GM18951 (cell line): Measurements from ENCODE around the gene UNC13C.

Experiments used
- POLR2A ChIP-seq: IDR thresholded peaks from 4 replicates; pipeline ENCODE4 v1.6.1; 2011; ENCODE audit warnings: mild to moderate bottlenecking; ENCODE audit not compliant: insufficient read length, insufficient read depth; ENCODE audit errors: extremely low read depth
- in situ Hi-C: fragments of 300-500 bp; cut with MboI; formaldehyde crosslinking; loops from one replicate; pipeline ENCODE4 v1.12.0; 2022; ENCODE audit warnings: low sequenced_read_pairs, mixed read lengths, inconsistent platforms; ENCODE audit not compliant: unreplicated experiment

Gene UNC13C

GRCh38 chr15:54559405-54560069 is 581.3 kb downstream of the UNC13C start:
- in situ Hi-C loops = no loop called here

DNA sequence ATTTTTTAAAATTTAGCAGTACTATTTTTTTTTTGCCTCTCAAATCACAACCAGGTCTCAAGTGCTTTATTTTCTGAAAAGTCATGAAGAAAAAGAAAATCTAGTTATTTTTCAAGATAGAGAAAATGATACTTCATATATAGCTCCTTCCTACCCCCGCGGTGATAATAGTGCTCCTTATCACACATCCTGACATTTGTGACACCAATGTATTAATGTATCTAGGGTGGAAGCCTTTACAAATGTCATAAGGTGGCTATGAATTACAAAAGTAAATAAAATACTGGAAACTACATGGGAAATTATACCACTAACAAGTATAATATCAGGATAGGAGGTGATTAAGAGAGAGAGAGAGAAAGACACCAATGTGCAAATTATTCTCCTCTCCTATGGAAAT is 582.2 kb downstream of the UNC13C start:
- in situ Hi-C loops = no loop called here

More at GRCh38 chr15:54559405-54560069, 581.3 kb downstream of the UNC13C start:
- TF ChIP-seq POLR2A = no peak

GRCh38 chr15:54564166-54564565 is 585.9 kb downstream of the UNC13C start:
- no peak for TF ChIP-seq POLR2A
- in situ Hi-C loops = no loop called here

More for the DNA sequence above, 582.2 kb downstream of the UNC13C start:
- TF ChIP-seq POLR2A = no peak

- TF ChIP-seq POLR2A = no peak
- in situ Hi-C loops = no loop called here
These were observed 588.4 kb downstream of the UNC13C start for GRCh38 chr15:54566654-54567053.

GRCh38 chr15:54567408-54568035 is 589.3 kb downstream of the UNC13C start:
- TF ChIP-seq POLR2A = no peak
- in situ Hi-C loops = no loop called here

GRCh38 chr15:54568381-54568780 is 590.1 kb downstream of the UNC13C start:
- TF ChIP-seq POLR2A = no peak
- in situ Hi-C loops = no loop called here

GRCh38 chr15:54571576-54571975 is 593.3 kb downstream of the UNC13C start:
- TF ChIP-seq POLR2A = no peak
- in situ Hi-C loops = no loop called here

DNA sequence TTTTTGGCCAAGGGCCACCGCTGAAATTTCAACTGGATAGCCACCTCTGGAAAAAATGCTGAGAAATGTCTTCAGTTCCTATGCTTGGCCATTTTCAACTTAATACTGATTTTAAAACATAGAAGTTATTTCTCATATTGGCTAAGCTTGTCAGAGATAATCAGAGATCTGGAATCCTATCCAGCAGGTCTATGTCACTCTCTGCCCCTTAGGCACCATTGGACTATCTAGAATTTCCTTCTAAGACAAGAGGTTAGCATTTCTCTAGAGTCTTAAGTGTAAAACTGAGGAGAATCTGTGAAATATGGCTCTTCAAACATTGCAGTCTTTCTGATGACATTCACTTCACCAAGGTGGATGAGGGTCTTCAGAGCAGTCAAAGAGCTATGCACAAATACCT is 597.3 kb downstream of the UNC13C start:
- no peak for TF ChIP-seq POLR2A
- in situ Hi-C loops = no loop called here

DNA sequence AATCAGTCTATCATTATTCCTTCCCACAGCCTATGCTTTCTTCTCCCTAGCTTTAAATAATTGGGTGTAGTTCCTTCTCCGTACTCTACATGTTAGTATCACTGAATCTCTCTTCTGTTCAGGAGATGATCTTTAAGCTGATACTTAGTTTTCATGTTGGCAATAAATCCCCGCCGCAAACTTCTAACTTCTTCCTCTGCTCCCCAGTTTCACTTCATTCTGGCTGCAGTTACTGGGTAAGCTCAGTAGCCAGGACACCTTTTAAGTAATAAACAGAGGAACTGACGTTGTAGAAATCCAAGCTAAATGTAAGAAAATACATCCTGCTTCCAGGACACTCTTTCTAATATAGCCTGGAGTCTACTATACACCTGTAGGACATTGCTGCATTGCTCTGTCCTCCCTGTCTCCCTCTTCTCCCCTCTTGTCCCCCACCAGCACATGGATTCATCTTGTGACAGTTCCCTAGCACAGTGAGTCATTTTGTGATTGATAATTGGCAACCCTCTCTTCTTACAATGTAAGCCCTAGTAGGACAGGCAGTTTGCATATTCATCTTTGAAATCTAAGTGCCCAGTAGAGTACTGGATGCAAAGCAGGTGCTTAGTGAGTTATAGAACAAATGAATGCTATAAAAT is 598.2 kb downstream of the UNC13C start:
- in situ Hi-C loops = no loop called here
- TF ChIP-seq POLR2A = no peak

- no peak for TF ChIP-seq POLR2A
- in situ Hi-C loops = no loop called here
These were observed 599.4 kb downstream of the UNC13C start for GRCh38 chr15:54577476-54578250.

- in situ Hi-C loops = no loop called here
- TF ChIP-seq POLR2A = no peak
These were observed 601.6 kb downstream of the UNC13C start for GRCh38 chr15:54579855-54580254.

GRCh38 chr15:54580643-54581042 is 602.4 kb downstream of the UNC13C start:
- no peak for TF ChIP-seq POLR2A

More at GRCh38 chr15:54580643-54581042, 602.4 kb downstream of the UNC13C start:
- in situ Hi-C loops = no loop called here
